ENCODE data around the gene ZGPAT. TPM values are rescaled to one million over a fixed set of nuclear protein-coding genes. Genes with fewer than 3 reads are reported as not detected.
"Not testable (repeated sequence)": the region's sequence is repeated elsewhere in the genome, so short reads cannot be mapped to it uniquely, and the experiment has no call there.

Gene ZGPAT
- polyA plus RNA-seq, 3 donors, result 11.7 to 25.3 (median 20.8) TPM

- no peak for DNase-seq (ENCODE audit: extremely low read depth in 1 of 11, low read depth in 9 of 11, low spot score in 4 of 11)
Measured at GRCh38 chr20:63768591-63769515, 61.0 kb downstream of the ZGPAT start.

GRCh38 chr20:63769891-63770474 lies 62.1 kb downstream of the ZGPAT start:
- no peak for DNase-seq (ENCODE audit: extremely low read depth in 1 of 11, low read depth in 9 of 11, low spot score in 4 of 11)

DNA sequence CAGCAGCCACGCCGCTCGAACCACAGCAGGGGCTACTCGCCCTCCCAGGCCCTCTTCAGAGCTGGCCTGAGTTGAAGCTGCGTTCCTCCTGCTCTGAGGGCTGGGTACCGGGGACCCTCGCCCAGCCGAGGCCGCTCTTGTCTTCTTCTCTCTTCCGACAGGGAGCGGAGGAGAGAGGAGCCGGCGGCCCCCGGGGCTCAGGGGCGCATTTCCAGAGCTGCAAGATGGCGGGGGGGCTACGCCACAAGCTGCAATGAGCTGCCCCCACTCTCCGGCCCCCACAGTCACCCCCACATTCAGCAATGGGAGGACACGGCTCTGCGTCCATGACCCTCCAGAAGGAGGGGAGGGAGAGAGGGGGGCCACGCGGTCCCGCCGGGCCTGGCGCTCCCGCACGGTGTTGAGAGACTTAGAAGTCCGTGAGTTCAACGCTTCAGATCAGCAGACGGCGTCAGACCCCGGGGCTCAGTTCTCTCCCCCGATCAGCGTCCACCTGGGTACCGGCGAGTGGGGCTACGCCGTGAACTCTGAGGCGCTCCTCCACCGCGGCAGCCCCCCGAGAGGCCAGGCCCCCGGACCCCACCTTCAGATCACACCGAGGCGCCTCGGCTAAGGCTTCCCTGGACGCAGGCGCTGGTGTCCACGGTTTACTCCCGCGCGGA lies 63.3 kb downstream of the ZGPAT start:
- no peak for DNase-seq (ENCODE audit: extremely low read depth in 1 of 11, low read depth in 9 of 11, low spot score in 4 of 11)

- no peak for DNase-seq (ENCODE audit: extremely low read depth in 1 of 11, low read depth in 9 of 11, low spot score in 4 of 11)
Measured at GRCh38 chr20:63772781-63773518, 65.1 kb downstream of the ZGPAT start.

DNA sequence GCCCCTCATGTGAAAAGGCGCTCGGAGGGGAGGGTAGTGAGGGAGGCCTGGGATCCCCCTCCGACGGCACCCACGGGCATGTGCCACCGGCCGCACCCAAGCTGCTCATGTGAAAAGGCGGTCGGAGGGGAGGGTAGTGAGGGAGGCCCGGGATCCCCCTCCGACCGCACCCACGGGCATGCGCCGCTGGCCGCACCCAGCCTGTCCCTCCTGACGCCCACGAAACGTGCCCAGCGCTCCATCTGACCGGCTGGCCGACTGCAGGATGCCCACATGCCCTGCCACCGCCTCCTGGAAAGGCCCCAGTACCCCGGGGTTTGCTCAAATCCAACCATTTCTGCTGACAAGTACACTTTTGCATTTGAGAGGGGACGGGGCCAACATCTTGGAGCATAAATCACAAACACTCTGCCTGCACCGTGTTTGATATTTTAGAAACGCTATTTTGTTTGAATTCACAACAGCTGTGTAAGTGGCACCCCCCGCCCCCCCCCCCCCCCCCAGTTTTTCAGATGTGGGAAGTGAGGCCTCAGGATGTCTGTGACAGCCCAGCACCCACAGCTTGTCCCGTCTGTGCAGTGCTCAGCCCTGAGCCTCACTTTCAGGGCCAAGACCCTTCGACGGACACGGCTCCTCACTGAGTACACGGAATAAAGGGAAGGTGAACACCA lies 65.9 kb downstream of the ZGPAT start:
- no peak for DNase-seq (ENCODE audit: extremely low read depth in 1 of 11, low read depth in 9 of 11, low spot score in 4 of 11)

- DNase-seq (ENCODE audit: extremely low read depth in 1 of 11, low read depth in 9 of 11, low spot score in 4 of 11), result no peak
Measured at GRCh38 chr20:63774306-63774705, 66.5 kb downstream of the ZGPAT start.

DNA sequence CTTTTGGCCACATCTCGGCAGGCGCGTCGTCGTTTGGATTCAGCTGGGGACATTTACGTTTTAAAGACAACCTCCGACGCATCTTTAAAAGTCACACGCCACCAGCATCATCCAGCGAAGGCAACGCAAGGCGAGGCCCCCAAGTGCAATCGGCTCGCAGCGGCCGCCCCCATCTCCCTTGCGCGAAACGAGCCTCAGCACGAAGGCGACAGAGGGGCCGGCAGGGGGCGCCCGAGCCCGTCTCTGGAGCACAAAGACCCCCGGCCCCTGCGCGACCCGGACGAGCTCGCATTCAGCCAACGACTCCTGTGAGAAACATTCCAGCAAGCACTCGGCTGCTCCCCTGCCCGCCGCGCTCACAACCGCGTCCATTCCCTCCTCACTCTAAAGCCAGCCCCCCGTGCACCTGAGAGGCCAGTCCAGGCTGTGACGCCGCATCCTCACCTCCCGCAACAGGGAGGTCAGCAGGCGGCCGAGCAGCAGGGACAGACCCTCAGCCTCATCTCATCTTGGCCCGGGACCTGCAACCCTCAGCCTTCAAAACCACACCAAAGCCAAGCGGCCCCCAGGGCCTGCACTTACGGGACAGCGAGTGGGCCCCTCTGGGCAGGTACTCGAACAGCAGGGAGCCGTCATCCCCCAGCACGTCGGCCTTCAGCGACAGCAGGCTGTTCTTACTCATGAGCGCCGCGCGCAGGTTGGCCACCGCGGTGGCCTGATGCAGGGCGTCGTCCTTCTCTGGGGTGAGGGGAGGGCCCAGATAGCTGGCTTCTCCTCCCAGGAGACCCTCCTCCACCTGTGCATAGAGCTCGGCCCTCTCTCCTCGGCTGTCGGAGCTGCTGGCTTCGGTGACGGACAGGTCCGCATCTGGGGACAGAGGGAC lies 67.5 kb downstream of the ZGPAT start:
- DNase-seq (ENCODE audit: extremely low read depth in 1 of 11, low read depth in 9 of 11, low spot score in 4 of 11), result peak; percentile 47 to 83 (median 76)

DNA sequence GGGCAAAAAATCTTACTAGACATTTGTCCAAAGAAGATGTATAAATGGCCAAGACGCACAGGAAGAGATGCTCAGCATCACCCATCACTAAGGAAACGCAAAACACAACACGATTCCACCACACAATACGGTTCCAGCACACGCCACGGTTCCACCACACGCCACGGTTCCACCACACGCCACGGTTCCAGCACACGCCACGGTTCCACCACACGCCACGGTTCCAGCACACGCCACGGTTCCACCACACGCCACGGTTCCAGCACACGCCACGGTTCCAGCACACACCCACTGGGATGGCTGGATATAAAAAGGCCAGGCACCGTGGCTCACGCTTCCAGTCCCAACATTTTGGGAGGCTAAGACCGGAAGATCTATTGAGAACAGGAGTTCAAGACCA lies 69.0 kb downstream of the ZGPAT start:
- DNase-seq (ENCODE audit: extremely low read depth in 1 of 11, low read depth in 9 of 11, low spot score in 4 of 11), result not testable (repeated sequence)

- no peak for DNase-seq (ENCODE audit: extremely low read depth in 1 of 11, low read depth in 9 of 11, low spot score in 4 of 11)
Measured at GRCh38 chr20:63777614-63778013, 69.8 kb downstream of the ZGPAT start.

GRCh38 chr20:63778034-63778752 lies 70.4 kb downstream of the ZGPAT start:
- DNase-seq (ENCODE audit: extremely low read depth in 1 of 11, low read depth in 9 of 11, low spot score in 4 of 11), result no peak

DNA sequence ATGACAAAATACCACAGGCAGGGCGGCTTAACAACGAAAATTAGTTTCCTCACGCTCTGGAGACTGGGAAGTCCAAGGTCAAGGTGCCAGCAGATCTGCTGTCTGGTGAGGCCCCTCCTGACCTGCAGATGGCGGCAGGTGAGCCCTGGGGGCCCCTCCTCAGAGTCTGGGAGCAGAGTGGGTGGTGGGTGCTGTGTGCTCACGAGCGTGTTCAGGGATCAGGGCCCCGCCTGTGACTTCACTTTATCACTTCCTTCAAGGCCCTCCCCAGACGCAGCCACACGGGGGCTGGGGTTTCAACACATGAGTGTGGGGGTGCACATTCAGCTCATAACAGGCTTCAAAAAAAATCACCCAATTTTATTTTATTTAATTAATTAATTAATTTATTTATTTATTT lies 71.0 kb downstream of the ZGPAT start:
- DNase-seq (ENCODE audit: extremely low read depth in 1 of 11, low read depth in 9 of 11, low spot score in 4 of 11), result no peak

DNA sequence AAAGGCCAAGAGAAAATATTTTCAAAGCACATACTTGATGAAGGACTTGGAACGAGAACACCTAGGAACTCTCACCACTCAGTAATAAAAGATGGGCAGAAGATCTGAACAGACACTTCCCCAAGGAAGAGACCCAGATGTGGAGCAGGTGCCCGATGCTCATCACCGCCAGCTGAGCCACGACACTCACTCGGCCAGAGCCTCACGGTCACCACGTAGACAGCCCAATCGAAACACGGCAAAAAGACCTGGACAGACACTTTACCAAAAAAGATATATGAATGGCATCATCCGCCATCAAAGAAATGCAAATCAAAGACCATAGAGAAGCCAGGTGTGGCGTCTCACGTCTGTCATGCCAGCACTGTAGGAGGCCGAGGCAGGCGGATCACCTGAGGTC lies 73.3 kb downstream of the ZGPAT start:
- DNase-seq (ENCODE audit: extremely low read depth in 1 of 11, low read depth in 9 of 11, low spot score in 4 of 11), result no peak

- no peak for DNase-seq (ENCODE audit: extremely low read depth in 1 of 11, low read depth in 9 of 11, low spot score in 4 of 11)
Measured at GRCh38 chr20:63782051-63782471, 74.2 kb downstream of the ZGPAT start.

DNA sequence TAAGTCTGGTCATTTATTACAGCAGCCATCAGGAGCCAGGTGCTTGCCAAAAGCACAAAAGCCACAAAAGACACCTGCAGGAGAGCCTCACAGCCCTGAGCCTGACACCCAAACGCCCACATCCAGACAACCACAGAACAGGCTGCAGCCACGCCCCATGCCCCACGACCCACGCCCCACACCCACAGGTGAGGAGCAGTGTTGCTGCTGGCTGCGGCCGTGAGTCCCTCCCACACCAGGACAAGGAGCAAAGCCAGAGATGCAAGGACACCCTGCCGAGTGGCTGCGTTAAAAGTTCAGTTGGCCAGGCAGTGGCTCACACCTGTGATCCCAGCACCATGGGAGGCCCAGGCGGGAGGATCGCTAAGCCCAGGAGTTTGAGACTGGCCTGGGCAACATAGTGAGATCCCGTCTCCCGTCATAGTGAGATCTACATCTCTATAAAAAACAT lies 74.7 kb downstream of the ZGPAT start:
- DNase-seq (ENCODE audit: extremely low read depth in 1 of 11, low read depth in 9 of 11, low spot score in 4 of 11), result no peak

- no peak for DNase-seq (ENCODE audit: extremely low read depth in 1 of 11, low read depth in 9 of 11, low spot score in 4 of 11)
Measured at GRCh38 chr20:63783970-63784369, 76.1 kb downstream of the ZGPAT start.

GRCh38 chr20:63785691-63786131 lies 77.9 kb downstream of the ZGPAT start:
- no peak for DNase-seq (ENCODE audit: extremely low read depth in 1 of 11, low read depth in 9 of 11, low spot score in 4 of 11)
